HTR-8/SVneo (cell line): ENCODE measurements around the gene GIPC2.

Experiments used
- DNase-seq: peaks from one replicate; pipeline ENCODE4 v3.0.0; 2011; ENCODE audit warnings: low spot score, mixed read lengths; ENCODE audit not compliant: insufficient read length
- FAIRE-seq: peaks from 2 replicates; lab custom pipeline; 2011; peaks lifted over from hg19 to GRCh38; lab: Jason Lieb, UNC

Gene GIPC2

GRCh38 chr1:78178816-78179215 lies 133.1 kb downstream of the GIPC2 start:
- FAIRE-seq (no peak), DNase-seq (no peak)

- FAIRE-seq (no peak), DNase-seq (no peak)
These were observed 138.8 kb downstream of the GIPC2 start for GRCh38 chr1:78184460-78185072.
